ENCODE data around the gene AFAP1. TPM values are rescaled to one million over a fixed set of nuclear protein-coding genes. Genes with fewer than 3 reads are reported as not detected.
A peak's percentile ranks its signal among the peaks of the same experiment; 100 is the strongest.

AFAP1 gene
- polyA plus RNA-seq, 10 donors: 31.0 to 46.2 (median 34.6) TPM

GRCh38 chr4:7898385-7898784, 41.3 kb downstream of the AFAP1 start:
- no peak for DNase-seq

GRCh38 chr4:7897811-7898210, 41.9 kb downstream of the AFAP1 start:
- no peak for DNase-seq

GRCh38 chr4:7894677-7895181, 44.9 kb downstream of the AFAP1 start:
- DNase-seq: no peak

- no peak for DNase-seq
Observed at GRCh38 chr4:7894098-7894676, 45.5 kb downstream of the AFAP1 start.

GRCh38 chr4:7893539-7893938, 46.1 kb downstream of the AFAP1 start:
- DNase-seq: no peak

- peak in 1 of 3 donors; percentile 56 for DNase-seq
Observed at GRCh38 chr4:7892212-7893019, 47.2 kb downstream of the AFAP1 start.

- peak in 1 of 3 donors; percentile 85 for DNase-seq
Observed at GRCh38 chr4:7890635-7891393, 48.8 kb downstream of the AFAP1 start.

GRCh38 chr4:7887436-7887835, 52.2 kb downstream of the AFAP1 start:
- DNase-seq: peak in 1 of 3 donors; percentile 73

GRCh38 chr4:7886007-7886973, 53.4 kb downstream of the AFAP1 start:
- DNase-seq: peak in 1 of 3 donors; percentile 67

- DNase-seq: no peak
Observed at GRCh38 chr4:7885216-7886006, 54.2 kb downstream of the AFAP1 start.

- DNase-seq: no peak
Observed at GRCh38 chr4:7880683-7881082, 59.0 kb downstream of the AFAP1 start.

- DNase-seq: no peak
Observed at GRCh38 chr4:7879127-7879526, 60.5 kb downstream of the AFAP1 start.

GRCh38 chr4:7878323-7878722, 61.3 kb downstream of the AFAP1 start:
- DNase-seq: no peak

GRCh38 chr4:7877176-7877575, 62.5 kb downstream of the AFAP1 start:
- no peak for DNase-seq

GRCh38 chr4:7876201-7876875, 63.3 kb downstream of the AFAP1 start:
- DNase-seq: peak in 1 of 3 donors; percentile 61

GRCh38 chr4:7874838-7875237, 64.8 kb downstream of the AFAP1 start:
- no peak for DNase-seq

- DNase-seq: no peak
Observed at GRCh38 chr4:7873881-7874280, 65.8 kb downstream of the AFAP1 start.

GRCh38 chr4:7872264-7872771, 67.3 kb downstream of the AFAP1 start:
- DNase-seq: peak; percentile 88 to 94 (median 93)

- DNase-seq: peak in 1 of 3 donors; percentile 49
Observed at GRCh38 chr4:7871356-7871755, 68.3 kb downstream of the AFAP1 start.

All from muscle of back (tissue), 11 donors.